Ishikawa (cell line): ENCODE measurements around the gene DYNC1H1.

ENCODE experiments used
- CEBPB ChIP-seq: IDR thresholded peaks from 2 replicates; pipeline ENCODE4 v1.6.1; 2012
- CREB1 ChIP-seq: IDR thresholded peaks from 2 replicates; pipeline ENCODE4 v1.6.1; 2012; ENCODE audit warnings: low read depth
- EGR1 ChIP-seq: IDR thresholded peaks from 2 replicates; pipeline ENCODE4 v1.6.1; 2012
- EP300 ChIP-seq: IDR thresholded peaks from 2 replicates; pipeline ENCODE4 v1.6.1; 2012; ENCODE audit warnings: borderline replicate concordance
- FOXM1 ChIP-seq: IDR thresholded peaks from 2 replicates; pipeline ENCODE4 v1.6.1; 2012; ENCODE audit warnings: low read depth, borderline replicate concordance
- MAX ChIP-seq: IDR thresholded peaks from 2 replicates; pipeline ENCODE4 v1.6.1; 2012
- NFIC ChIP-seq: IDR thresholded peaks from 2 replicates; pipeline ENCODE4 v1.6.1; 2012
- RAD21 ChIP-seq: IDR thresholded peaks from 2 replicates; pipeline ENCODE4 v1.6.1; 2012; ENCODE audit warnings: low read depth
- REST ChIP-seq: IDR thresholded peaks from 2 replicates; pipeline ENCODE4 v1.6.1; 2012; ENCODE audit warnings: low read depth, mild to moderate bottlenecking
- TAF1 ChIP-seq: IDR thresholded peaks from 2 replicates; pipeline ENCODE4 v1.6.1; 2012; ENCODE audit warnings: low read depth, mild to moderate bottlenecking
- TCF12 ChIP-seq: IDR thresholded peaks from 2 replicates; pipeline ENCODE4 v1.6.1; 2012; ENCODE audit warnings: low read depth
- TEAD4 ChIP-seq: IDR thresholded peaks from 2 replicates; pipeline ENCODE4 v1.6.1; 2012
- USF1 ChIP-seq: IDR thresholded peaks from 2 replicates; pipeline ENCODE4 v1.6.1; 2012
- YY1 ChIP-seq: IDR thresholded peaks from 2 replicates; pipeline ENCODE4 v1.6.1; 2012; ENCODE audit warnings: low read depth
- ZBTB7A ChIP-seq: IDR thresholded peaks from 2 replicates; pipeline ENCODE4 v1.6.1; 2012; ENCODE audit warnings: low read depth

The DYNC1H1 gene

GRCh38 chr14:101957406-101958234, 6.8 kb upstream of the DYNC1H1 start:
- TF ChIP-seq YY1 = no peak
- no peak for TF ChIP-seq FOXM1
- no peak for TF ChIP-seq TAF1
- no peak for TF ChIP-seq MAX
- TF ChIP-seq USF1 = no peak
- TF ChIP-seq EGR1 = no peak
- TF ChIP-seq EP300 = no peak
- TF ChIP-seq RAD21 = no peak
- no peak for TF ChIP-seq TCF12
- no peak for TF ChIP-seq REST

- TF ChIP-seq FOXM1 (no peak), USF1 (no peak), TEAD4 (no peak), MAX (no peak), TCF12 (no peak), NFIC (no peak)
Measured at GRCh38 chr14:101958418-101959180, 5.8 kb upstream of the DYNC1H1 start.

- TF ChIP-seq CEBPB = no peak
- no peak for TF ChIP-seq RAD21
- no peak for TF ChIP-seq ZBTB7A
- no peak for TF ChIP-seq FOXM1
Measured at GRCh38 chr14:101959277-101959676, 5.1 kb upstream of the DYNC1H1 start.

- no peak for TF ChIP-seq FOXM1
- no peak for TF ChIP-seq EP300
- no peak for TF ChIP-seq REST
- no peak for TF ChIP-seq RAD21
- no peak for TF ChIP-seq TEAD4
- no peak for TF ChIP-seq ZBTB7A
- no peak for TF ChIP-seq CEBPB
- no peak for TF ChIP-seq EGR1
- no peak for TF ChIP-seq MAX
- no peak for TF ChIP-seq USF1
- TF ChIP-seq CREB1 = no peak
- no peak for TF ChIP-seq TAF1
- TF ChIP-seq YY1 = no peak
- no peak for TF ChIP-seq TCF12
- no peak for TF ChIP-seq NFIC
Measured at GRCh38 chr14:101960225-101960624, 4.1 kb upstream of the DYNC1H1 start.
